ENCODE data around the gene DLG2. TPM values are rescaled to one million over a fixed set of nuclear protein-coding genes. Genes with fewer than 3 reads are reported as not detected.
A peak's percentile ranks its signal among the peaks of the same experiment; 100 is the strongest.

The DLG2 gene
- total RNA-seq, 1 donor from 2014 or later, result 2.1 TPM

GRCh38 chr11:84526250-84526649, 1100.9 kb downstream of the DLG2 start:
- Mint-ChIP-seq H3K27ac (ENCODE audit: unreplicated experiment) (no peak overlapping the region), H3K4me3 (no peak overlapping the region), H3K4me1 (no peaks in the 10 kb centered on the region), H3K27me3 (ENCODE audit: low read depth) (peaks cover 15% of the 10 kb centered on the region), H3K9me3 (no peaks in the 10 kb centered on the region), H3K36me3 (ENCODE audit: low read depth) (no peaks in the 10 kb centered on the region)
- TF ChIP-seq CTCF (conservative IDR thresholded peaks at IDR 0.05), result no peak
- DNase-seq (ENCODE audit: low read depth, low spot score), result no peak

- Mint-ChIP-seq H3K4me3 (no peak overlapping the region), H3K9me3 (no peaks in the 10 kb centered on the region), H3K36me3 (ENCODE audit: low read depth) (no peaks in the 10 kb centered on the region), H3K4me1 (no peaks in the 10 kb centered on the region), H3K27ac (ENCODE audit: unreplicated experiment) (no peak overlapping the region), H3K27me3 (ENCODE audit: low read depth) (peaks cover 13% of the 10 kb centered on the region)
- DNase-seq (ENCODE audit: low read depth, low spot score), result no peak
- TF ChIP-seq CTCF (conservative IDR thresholded peaks at IDR 0.05), result peak; percentile 73
Measured at GRCh38 chr11:84524422-84525051, 1102.6 kb downstream of the DLG2 start.

- Mint-ChIP-seq H3K4me3 (no peak overlapping the region), H3K4me1 (no peaks in the 10 kb centered on the region), H3K36me3 (ENCODE audit: low read depth) (no peaks in the 10 kb centered on the region), H3K9me3 (no peaks in the 10 kb centered on the region), H3K27ac (ENCODE audit: unreplicated experiment) (no peak overlapping the region), H3K27me3 (ENCODE audit: low read depth) (peaks cover 8% of the 10 kb centered on the region)
- TF ChIP-seq CTCF (conservative IDR thresholded peaks at IDR 0.05), result no peak
- DNase-seq (ENCODE audit: low read depth, low spot score), result no peak
Measured at GRCh38 chr11:84522331-84522730, 1104.8 kb downstream of the DLG2 start.

- DNase-seq (ENCODE audit: low read depth, low spot score), result no peak
- Mint-ChIP-seq H3K27ac (ENCODE audit: unreplicated experiment) (no peak overlapping the region), H3K4me3 (no peak overlapping the region), H3K36me3 (ENCODE audit: low read depth) (no peaks in the 10 kb centered on the region), H3K4me1 (no peaks in the 10 kb centered on the region), H3K9me3 (no peaks in the 10 kb centered on the region), H3K27me3 (ENCODE audit: low read depth) (peaks cover 3% of the 10 kb centered on the region)
- no peak for TF ChIP-seq CTCF (conservative IDR thresholded peaks at IDR 0.05)
Measured at GRCh38 chr11:84518631-84519183, 1108.4 kb downstream of the DLG2 start.

GRCh38 chr11:84514436-84514835, 1112.7 kb downstream of the DLG2 start:
- DNase-seq (ENCODE audit: low read depth, low spot score), result no peak
- TF ChIP-seq CTCF (conservative IDR thresholded peaks at IDR 0.05), result no peak
- Mint-ChIP-seq H3K36me3 (ENCODE audit: low read depth) (no peaks in the 10 kb centered on the region), H3K27ac (ENCODE audit: unreplicated experiment) (no peak overlapping the region), H3K27me3 (ENCODE audit: low read depth) (peaks cover 3% of the 10 kb centered on the region), H3K4me1 (no peaks in the 10 kb centered on the region), H3K9me3 (no peaks in the 10 kb centered on the region), H3K4me3 (no peak overlapping the region)
